H1 (cell line): ENCODE measurements around the gene DHRS2.

Experiments used
- ATF2 ChIP-seq: IDR thresholded peaks from 2 replicates; pipeline ENCODE4 v1.6.1; 2012; ENCODE audit warnings: low read length, inconsistent platforms
- BRCA1 ChIP-seq: IDR thresholded peaks from 2 replicates; pipeline ENCODE4 v1.6.1; 2012; ENCODE audit warnings: low read depth, low read length, improper control_type of control experiment
- CHD2 ChIP-seq: IDR thresholded peaks from 2 replicates; pipeline ENCODE4 v1.6.1; 2012; ENCODE audit warnings: low read length, improper control_type of control experiment
- CREB1 ChIP-seq: IDR thresholded peaks from 2 replicates; pipeline ENCODE4 v1.6.1; 2012; ENCODE audit warnings: inconsistent platforms
- CTCF ChIP-seq, 3 experiments: IDR thresholded peaks; 1 replicate in 2 of 3; 2 replicates in 1 of 3; pipeline versions ENCODE4 v1.5.1 to v1.6.1; 2011; ENCODE audit warnings: low read length in 3 of 3, mild to moderate bottlenecking in 3 of 3, inconsistent platforms in 2 of 3, low read depth in 1 of 3, moderate library complexity in 1 of 3; ENCODE audit not compliant: insufficient read depth in 1 of 3; ENCODE audit errors: control extremely low read depth in 1 of 3
- EP300 ChIP-seq, 2 experiments: IDR thresholded peaks; 1 replicate in 1 of 2; 2 replicates in 1 of 2; pipeline ENCODE4 v1.6.1; 2011 to 2012; ENCODE audit warnings: low read depth in 2 of 2, low read length in 2 of 2, mild to moderate bottlenecking in 2 of 2, borderline replicate concordance in 1 of 2, inconsistent platforms in 1 of 2, moderate library complexity in 1 of 2
- FOSL1 ChIP-seq: IDR thresholded peaks from 2 replicates; pipeline ENCODE4 v1.6.1; 2011; ENCODE audit warnings: mild to moderate bottlenecking, low read depth, low read length, moderate library complexity; ENCODE audit not compliant: insufficient read depth
- MAFK ChIP-seq: IDR thresholded peaks from 2 replicates; pipeline ENCODE4 v1.6.1; 2012; ENCODE audit warnings: low read depth, mild to moderate bottlenecking, improper control_type of control experiment, low read length
- POLR2A ChIP-seq, 2 experiments: IDR thresholded peaks; 1 replicate in 1 of 2; 2 replicates in 1 of 2; pipeline ENCODE4 v1.6.1; 2011; ENCODE audit warnings: low read depth in 2 of 2, low read length in 2 of 2, mild to moderate bottlenecking in 2 of 2; ENCODE audit errors: control extremely low read depth in 1 of 2
- POLR2AphosphoS5 ChIP-seq: IDR thresholded peaks from 2 replicates; pipeline ENCODE4 v1.6.1; 2011; ENCODE audit warnings: low read depth, low read length
- RAD21 ChIP-seq, 2 experiments: IDR thresholded peaks in 1 of 2; conservative IDR thresholded peaks in 1 of 2; 2 replicates each; pipeline ENCODE4 v1.6.1; 2011; ENCODE audit warnings: low read depth in 2 of 2, low read length in 2 of 2, improper control_type of control experiment in 1 of 2, inconsistent platforms in 1 of 2, mild to moderate bottlenecking in 1 of 2, moderate library complexity in 1 of 2
- RFX5 ChIP-seq: IDR thresholded peaks from 2 replicates; pipeline ENCODE4 v1.6.1; 2011; ENCODE audit warnings: low read depth, low read length, improper control_type of control experiment, borderline replicate concordance
- TAF1 ChIP-seq: IDR thresholded peaks from 2 replicates; pipeline ENCODE4 v1.6.1; 2011; ENCODE audit warnings: mild to moderate bottlenecking, low read depth, low read length

GRCh38 chr14:23618415-23618988 is 17.7 kb upstream of the DHRS2 start:
- TF ChIP-seq CTCF (IDR thresholded peaks at IDR 0.05; ENCODE audit: control extremely low read depth in 1 of 3, insufficient read depth in 1 of 3, low read depth in 1 of 3, low read length in 3 of 3), result no peak
- TF ChIP-seq POLR2A (IDR thresholded peaks at IDR 0.05; ENCODE audit: control extremely low read depth in 1 of 2, low read depth in 2 of 2, low read length in 2 of 2), result no peak
- TF ChIP-seq POLR2AphosphoS5, result no peak
- no peak for TF ChIP-seq CREB1
- no peak for TF ChIP-seq EP300 (IDR thresholded peaks at IDR 0.05; ENCODE audit: borderline replicate concordance in 1 of 2, low read depth in 2 of 2, low read length in 2 of 2)
- no peak for TF ChIP-seq RFX5
- no peak for TF ChIP-seq CHD2
- TF ChIP-seq FOSL1, result no peak
- TF ChIP-seq BRCA1, result no peak
- no peak for TF ChIP-seq ATF2
- no peak for TF ChIP-seq MAFK
- TF ChIP-seq TAF1, result no peak
- TF ChIP-seq RAD21 (IDR thresholded peaks at IDR 0.05 in 1 of 2, conservative IDR thresholded peaks at IDR 0.05 in 1 of 2; ENCODE audit: low read depth in 2 of 2, low read length in 2 of 2), result no peak
